Chondrocyte (in vitro differentiated cells): ENCODE measurements around the gene MCF2L2. TPM values are rescaled to one million over a fixed set of nuclear protein-coding genes. Genes with fewer than 3 reads are reported as not detected.

ENCODE experiments used
- DNase-seq: peaks from one replicate; pipeline ENCODE4 v3.0.0; 2021; ENCODE audit warnings: mixed read lengths, low spot score
- H3K27ac Mint-ChIP-seq: one replicate; pipeline ENCODE4 v1.8.0; 2021; ENCODE audit warnings: mild to moderate bottlenecking, moderate library complexity, mixed read lengths; ENCODE audit not compliant: unreplicated experiment
- H3K27me3 Mint-ChIP-seq: 2 replicates; pipeline ENCODE4 v1.8.0; 2021; ENCODE audit warnings: low read depth, mixed read lengths
- H3K36me3 Mint-ChIP-seq: 2 replicates; pipeline ENCODE4 v1.8.0; 2021; ENCODE audit warnings: low read depth, mixed read lengths
- H3K4me1 Mint-ChIP-seq: 2 replicates; pipeline ENCODE4 v1.8.0; 2021; ENCODE audit warnings: low read depth, mild to moderate bottlenecking, mixed read lengths
- H3K4me3 Mint-ChIP-seq: one replicate; pipeline ENCODE4 v1.8.0; 2021; ENCODE audit warnings: mild to moderate bottlenecking, moderate library complexity, mixed read lengths; ENCODE audit not compliant: unreplicated experiment
- H3K9me3 Mint-ChIP-seq: 2 replicates; pipeline ENCODE4 v1.8.0; 2021; ENCODE audit warnings: low read depth, mixed read lengths
- total RNA-seq: library from RNA; stranded (reverse); gene quantifications from 3 replicates; pipeline ENCODE4 v1.2.1, GENCODE V29; 2021
- TF ChIP-seq, protein P1 (sequence below): fragments of 200-600 bp; sonication (generic); IDR thresholded peaks from 2 replicates; pipeline ENCODE4 v1.5.0; 2021; ENCODE audit warnings: antibody characterized with exemption, mild to moderate bottlenecking, moderate library complexity

The MCF2L2 gene
- total RNA-seq, 1 donor from 2014 or later = 2.6 TPM

DNA sequence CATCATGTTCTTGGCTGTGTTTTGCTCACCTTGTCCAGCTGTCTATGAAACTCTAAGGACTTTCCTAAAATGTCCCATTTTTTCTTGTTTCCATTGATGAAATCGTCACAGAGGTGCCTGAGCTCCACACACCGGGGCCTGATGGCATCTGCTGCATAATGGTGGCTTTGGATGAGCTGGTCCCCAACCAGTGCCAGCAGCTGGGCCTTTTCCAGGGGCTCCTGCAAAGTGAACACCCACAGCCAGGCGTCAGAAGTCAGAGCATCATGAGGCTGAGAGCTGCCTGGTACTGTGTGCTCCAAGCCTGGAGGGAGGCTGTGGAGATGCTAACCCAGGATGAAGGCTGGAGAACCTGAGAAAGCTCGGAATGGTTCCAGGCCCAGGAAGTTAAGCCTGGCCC is 128.4 kb downstream of the MCF2L2 start:
- no peak overlapping the region for H3K27ac Mint-ChIP-seq

DNA sequence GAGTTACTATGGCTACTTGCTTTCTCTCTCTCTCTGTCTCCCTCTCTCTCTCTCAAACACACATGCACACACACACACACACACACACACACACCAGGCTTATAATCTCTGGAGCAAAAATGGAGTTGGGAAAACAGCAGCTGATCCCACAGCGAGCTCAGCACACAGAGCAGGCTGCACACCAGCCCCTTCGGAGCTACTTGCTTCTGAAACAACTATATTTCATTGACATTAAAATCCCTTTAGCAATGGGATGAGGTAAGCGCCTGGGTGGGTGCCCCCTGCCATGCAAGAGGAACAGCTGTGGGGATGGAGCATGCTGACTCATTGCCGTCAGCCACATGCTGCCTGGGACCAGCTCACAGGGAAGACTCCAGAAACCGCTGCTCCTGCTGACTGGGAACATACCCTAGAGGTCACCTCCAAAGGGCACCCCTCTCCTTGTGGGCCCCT is 129.7 kb downstream of the MCF2L2 start:
- no peaks in the 10 kb centered on the region for H3K27me3 Mint-ChIP-seq
- H3K27ac Mint-ChIP-seq = peak overlapping the region; percentile 95
- DNase-seq = no peak
- H3K9me3 Mint-ChIP-seq = peaks cover 3% of the 10 kb centered on the region
- TF ChIP-seq, protein P1, sequence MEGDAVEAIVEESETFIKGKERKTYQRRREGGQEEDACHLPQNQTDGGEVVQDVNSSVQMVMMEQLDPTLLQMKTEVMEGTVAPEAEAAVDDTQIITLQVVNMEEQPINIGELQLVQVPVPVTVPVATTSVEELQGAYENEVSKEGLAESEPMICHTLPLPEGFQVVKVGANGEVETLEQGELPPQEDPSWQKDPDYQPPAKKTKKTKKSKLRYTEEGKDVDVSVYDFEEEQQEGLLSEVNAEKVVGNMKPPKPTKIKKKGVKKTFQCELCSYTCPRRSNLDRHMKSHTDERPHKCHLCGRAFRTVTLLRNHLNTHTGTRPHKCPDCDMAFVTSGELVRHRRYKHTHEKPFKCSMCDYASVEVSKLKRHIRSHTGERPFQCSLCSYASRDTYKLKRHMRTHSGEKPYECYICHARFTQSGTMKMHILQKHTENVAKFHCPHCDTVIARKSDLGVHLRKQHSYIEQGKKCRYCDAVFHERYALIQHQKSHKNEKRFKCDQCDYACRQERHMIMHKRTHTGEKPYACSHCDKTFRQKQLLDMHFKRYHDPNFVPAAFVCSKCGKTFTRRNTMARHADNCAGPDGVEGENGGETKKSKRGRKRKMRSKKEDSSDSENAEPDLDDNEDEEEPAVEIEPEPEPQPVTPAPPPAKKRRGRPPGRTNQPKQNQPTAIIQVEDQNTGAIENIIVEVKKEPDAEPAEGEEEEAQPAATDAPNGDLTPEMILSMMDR = no peak
- peaks cover 50% of the 10 kb centered on the region for H3K4me1 Mint-ChIP-seq
- H3K4me3 Mint-ChIP-seq = peak overlapping the region; percentile 5
- H3K36me3 Mint-ChIP-seq = peaks cover 4% of the 10 kb centered on the region

More for the DNA sequence above, 128.4 kb downstream of the MCF2L2 start:
- Mint-ChIP-seq H3K4me3 (no peak overlapping the region), H3K27me3 (no peaks in the 10 kb centered on the region), H3K9me3 (peaks cover 2% of the 10 kb centered on the region), H3K4me1 (peaks cover 49% of the 10 kb centered on the region), H3K36me3 (peaks cover 3% of the 10 kb centered on the region)
- TF ChIP-seq, protein P1 = no peak
- no peak for DNase-seq

- no peak overlapping the region for H3K4me3 Mint-ChIP-seq
- no peaks in the 10 kb centered on the region for H3K27me3 Mint-ChIP-seq
- TF ChIP-seq, protein P1 = no peak
- no peak overlapping the region for H3K27ac Mint-ChIP-seq
- peaks cover 4% of the 10 kb centered on the region for H3K36me3 Mint-ChIP-seq
- peaks cover 46% of the 10 kb centered on the region for H3K4me1 Mint-ChIP-seq
- no peak for DNase-seq
- H3K9me3 Mint-ChIP-seq = peaks cover 3% of the 10 kb centered on the region
These were observed 131.5 kb downstream of the MCF2L2 start for GRCh38 chr3:183296944-183297343.

DNA sequence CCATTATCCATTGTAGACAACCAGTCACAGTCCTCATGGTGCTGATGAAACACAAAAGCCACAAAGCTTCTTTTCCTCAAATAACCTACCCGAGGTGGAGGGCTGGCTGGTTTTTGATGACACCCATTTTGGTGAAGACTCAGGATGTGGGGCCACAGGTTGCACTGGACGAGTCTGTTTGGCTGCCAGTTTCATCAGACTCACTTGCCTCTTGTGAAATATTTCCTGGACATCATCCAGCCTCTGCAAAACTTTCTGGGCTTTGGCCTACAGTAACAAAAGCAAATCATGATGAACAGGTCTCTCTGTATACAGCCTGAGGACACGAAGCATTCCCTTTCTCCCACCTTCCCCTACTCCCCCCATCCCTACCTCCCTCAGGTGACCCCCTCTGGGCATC is 133.2 kb downstream of the MCF2L2 start:
- H3K4me3 Mint-ChIP-seq = no peak overlapping the region
- H3K27ac Mint-ChIP-seq = peak overlapping the region; percentile 59
- no peak for DNase-seq
- peaks cover 3% of the 10 kb centered on the region for H3K9me3 Mint-ChIP-seq
- peaks cover 4% of the 10 kb centered on the region for H3K36me3 Mint-ChIP-seq
- peaks cover 47% of the 10 kb centered on the region for H3K4me1 Mint-ChIP-seq
- no peaks in the 10 kb centered on the region for H3K27me3 Mint-ChIP-seq
- TF ChIP-seq, protein P1 = no peak

GRCh38 chr3:183293966-183294365 is 134.5 kb downstream of the MCF2L2 start:
- TF ChIP-seq, protein P1 = no peak
- H3K4me3 Mint-ChIP-seq = no peak overlapping the region

More at GRCh38 chr3:183293966-183294365, 134.5 kb downstream of the MCF2L2 start:
- Mint-ChIP-seq H3K36me3 (peaks cover 4% of the 10 kb centered on the region), H3K27me3 (no peaks in the 10 kb centered on the region), H3K27ac (no peak overlapping the region), H3K9me3 (peaks cover 3% of the 10 kb centered on the region), H3K4me1 (peaks cover 43% of the 10 kb centered on the region)
- DNase-seq = no peak
